ENCODE results near the gene ZNF701. TPM values are rescaled to one million over a fixed set of nuclear protein-coding genes. Genes with fewer than 3 reads are reported as not detected.
A peak's percentile ranks its signal among the peaks of the same experiment; 100 is the strongest.

ZNF701 gene
- total and polyA plus RNA-seq, 2 of the 13 experiments (the other 11 are each of a cell fraction or from before 2014, with no cell fraction given), result 4.5 to 6.3 TPM

DNA sequence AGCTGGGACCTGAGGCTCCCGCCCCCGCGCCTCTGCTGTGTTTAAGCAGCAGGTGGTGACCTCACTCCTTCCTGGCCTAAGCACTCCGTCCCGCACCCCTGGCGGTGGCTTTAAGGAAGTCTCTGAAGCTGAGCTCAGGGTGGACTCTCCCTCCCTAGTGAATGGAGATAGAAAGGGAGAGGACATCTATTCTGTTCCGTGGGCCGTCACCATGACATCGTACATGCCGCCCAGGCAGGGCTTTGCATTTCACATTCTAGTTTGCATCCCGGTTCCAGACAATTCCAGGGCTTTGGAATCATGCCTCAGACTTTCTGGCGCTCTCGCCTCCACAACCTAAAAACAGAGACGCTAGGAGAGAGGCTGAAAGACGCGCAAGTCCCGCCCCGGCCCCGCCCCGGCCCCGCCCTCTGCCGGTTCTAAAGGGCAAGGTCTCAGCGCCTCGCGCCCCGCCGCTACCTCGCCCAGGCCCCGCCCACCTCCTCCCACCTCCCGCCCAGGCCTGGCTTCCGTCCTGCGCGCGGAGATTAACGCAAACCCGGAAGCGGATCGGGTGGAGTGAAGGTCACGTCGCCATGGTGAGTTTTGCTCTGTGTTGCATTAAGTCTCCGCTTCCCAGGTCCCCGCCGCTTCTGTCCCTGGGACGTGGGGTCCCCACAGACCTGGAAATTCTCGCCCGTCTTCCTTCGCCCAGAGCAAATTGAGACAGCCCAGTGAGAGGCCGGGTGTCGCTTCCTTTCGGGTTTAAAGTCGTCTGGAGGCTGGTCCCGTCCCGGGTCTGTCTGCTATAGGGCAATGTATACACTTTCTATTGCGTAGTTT is 42.7 kb upstream of the ZNF701 start, which contains the start of gene ZNF808 (continued):
- no peak for TF ChIP-seq CREB1 (IDR thresholded peaks at IDR 0.05)
- TF ChIP-seq CREB1 (CRISPR knock-in tag; IDR thresholded peaks at IDR 0.05), result peak; percentile 40; the same call in 1 of the 2 replicates
- TF ChIP-seq GLI4 (CRISPR knock-in tag; IDR thresholded peaks at IDR 0.05; ENCODE audit: borderline replicate concordance), result peak; percentile 36; the same call in 1 of the 2 replicates
- TF ChIP-seq ISX (CRISPR knock-in tag; conservative IDR thresholded peaks at IDR 0.05), result no peak
- TF ChIP-seq, protein P1, sequence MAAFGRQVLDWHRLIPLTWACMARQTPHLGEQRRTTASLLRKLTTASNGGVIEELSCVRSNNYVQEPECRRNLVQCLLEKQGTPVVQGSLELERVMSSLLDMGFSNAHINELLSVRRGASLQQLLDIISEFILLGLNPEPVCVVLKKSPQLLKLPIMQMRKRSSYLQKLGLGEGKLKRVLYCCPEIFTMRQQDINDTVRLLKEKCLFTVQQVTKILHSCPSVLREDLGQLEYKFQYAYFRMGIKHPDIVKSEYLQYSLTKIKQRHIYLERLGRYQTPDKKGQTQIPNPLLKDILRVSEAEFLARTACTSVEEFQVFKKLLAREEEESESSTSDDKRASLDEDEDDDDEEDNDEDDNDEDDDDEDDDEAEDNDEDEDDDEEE (CRISPR knock-in tag; IDR thresholded peaks at IDR 0.05), result no peak
- no peak for TF ChIP-seq ZNF20 (CRISPR knock-in tag; IDR thresholded peaks at IDR 0.05)
- no peak for TF ChIP-seq ELF4 (CRISPR knock-in tag; IDR thresholded peaks at IDR 0.05; ENCODE audit: borderline replicate concordance)
- no peak for TF ChIP-seq CENPX (CRISPR knock-in tag; IDR thresholded peaks at IDR 0.05)
- TF ChIP-seq GABPB1 (CRISPR knock-in tag; IDR thresholded peaks at IDR 0.05), result peak; percentile 89
- TF ChIP-seq SP2 (CRISPR knock-in tag; IDR thresholded peaks at IDR 0.05), result 0 out of 2 replicates have a peak, but pooled peaks have one; percentile 21
- TF ChIP-seq ZNF607 (CRISPR knock-in tag; IDR thresholded peaks at IDR 0.05; ENCODE audit: borderline replicate concordance), result peak; percentile 68; the same call in 1 of the 2 replicates
- TF ChIP-seq ZNF781 (CRISPR knock-in tag; IDR thresholded peaks at IDR 0.05; ENCODE audit: borderline replicate concordance, not compliant biosample characterization), result peak; percentile 22
- TF ChIP-seq, protein P2, sequence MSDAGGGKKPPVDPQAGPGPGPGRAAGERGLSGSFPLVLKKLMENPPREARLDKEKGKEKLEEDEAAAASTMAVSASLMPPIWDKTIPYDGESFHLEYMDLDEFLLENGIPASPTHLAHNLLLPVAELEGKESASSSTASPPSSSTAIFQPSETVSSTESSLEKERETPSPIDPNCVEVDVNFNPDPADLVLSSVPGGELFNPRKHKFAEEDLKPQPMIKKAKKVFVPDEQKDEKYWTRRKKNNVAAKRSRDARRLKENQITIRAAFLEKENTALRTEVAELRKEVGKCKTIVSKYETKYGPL (CRISPR knock-in tag; IDR thresholded peaks at IDR 0.05), result no peak
- no peak for TF ChIP-seq ZNF788 (CRISPR knock-in tag; IDR thresholded peaks at IDR 0.05; ENCODE audit: borderline replicate concordance)
- peak; percentile 5; the same call in 1 of the 2 replicates for TF ChIP-seq CEBPG (CRISPR knock-in tag; IDR thresholded peaks at IDR 0.05)
- no peak for TF ChIP-seq ZNF670 (CRISPR knock-in tag; IDR thresholded peaks at IDR 0.05; ENCODE audit: borderline replicate concordance)
- peak; percentile 63; the same call in 1 of the 2 replicates for TF ChIP-seq PHF20 (CRISPR knock-in tag; IDR thresholded peaks at IDR 0.05)
- TF ChIP-seq NR2C2 (CRISPR knock-in tag; IDR thresholded peaks at IDR 0.05; ENCODE audit: borderline replicate concordance), result peak; percentile 94
- no peak for TF ChIP-seq FIP1L1 (IDR thresholded peaks at IDR 0.05; ENCODE audit: borderline replicate concordance, insufficient read depth, low read depth, low read length)
- TF ChIP-seq SP4 (CRISPR knock-in tag; IDR thresholded peaks at IDR 0.05), result peak; percentile 64; the same call in 1 of the 2 replicates
- TF ChIP-seq SP1 (IDR thresholded peaks at IDR 0.05), result no peak
- TF ChIP-seq SP1 (CRISPR knock-in tag; IDR thresholded peaks at IDR 0.05), result peak; percentile 10; the same call in 1 of the 2 replicates
- peak; percentile 64 for TF ChIP-seq IRF2 (CRISPR knock-in tag; IDR thresholded peaks at IDR 0.05)
- TF ChIP-seq MAFK (conservative IDR thresholded peaks at IDR 0.05 in 1 of 2, IDR thresholded peaks at IDR 0.05 in 1 of 2; ENCODE audit: low read length in 2 of 2), result no peak
- no peak; the same call in 1 of the 2 replicates for TF ChIP-seq MIER3 (CRISPR knock-in tag; IDR thresholded peaks at IDR 0.05; ENCODE audit: borderline replicate concordance)
- peak; percentile 90 for TF ChIP-seq ELF1 (CRISPR knock-in tag; IDR thresholded peaks at IDR 0.05)
- peak; percentile 80; the same call in 1 of the 2 replicates for TF ChIP-seq SIN3A (IDR thresholded peaks at IDR 0.05; ENCODE audit: borderline replicate concordance, low read depth, low read length)
- no peak for TF ChIP-seq AGO2 (optimal IDR thresholded peaks at IDR 0.05; ENCODE audit: low read depth, low read length)
- TF ChIP-seq FOSL2 (CRISPR knock-in tag; IDR thresholded peaks at IDR 0.05), result 0 out of 2 replicates have a peak, but pooled peaks have one; percentile 21

Data from HepG2 (cell line).